ENCODE measurements around the gene DCC.

DCC gene

GRCh38 chr18:52376104-52376503, 36.1 kb downstream of the DCC start:
- no peaks in the 10 kb centered on the region for H3K9me3 Mint-ChIP-seq
- no peaks in the 10 kb centered on the region for H3K4me1 Mint-ChIP-seq
- H3K4me3 Mint-ChIP-seq, result no peak overlapping the region
- peaks cover 5% of the 10 kb centered on the region for H3K27me3 Mint-ChIP-seq (ENCODE audit: low read depth)
- H3K36me3 Mint-ChIP-seq (ENCODE audit: low read depth), result no peaks in the 10 kb centered on the region
- TF ChIP-seq CTCF (IDR thresholded peaks at IDR 0.05; ENCODE audit: unreplicated experiment in 3 of 3), result no peak
- H3K27ac Mint-ChIP-seq, result no peak overlapping the region

- Mint-ChIP-seq H3K36me3 (ENCODE audit: low read depth) (no peaks in the 10 kb centered on the region), H3K9me3 (no peaks in the 10 kb centered on the region), H3K27me3 (ENCODE audit: low read depth) (peaks cover 5% of the 10 kb centered on the region), H3K27ac (no peak overlapping the region), H3K4me3 (no peak overlapping the region), H3K4me1 (no peaks in the 10 kb centered on the region)
- TF ChIP-seq CTCF (IDR thresholded peaks at IDR 0.05; ENCODE audit: unreplicated experiment in 3 of 3), result no peak
Measured at GRCh38 chr18:52377094-52377493, 37.1 kb downstream of the DCC start.

GRCh38 chr18:52386306-52386705, 46.3 kb downstream of the DCC start:
- Mint-ChIP-seq H3K4me1 (no peaks in the 10 kb centered on the region), H3K27ac (no peak overlapping the region), H3K4me3 (no peak overlapping the region), H3K36me3 (ENCODE audit: low read depth) (no peaks in the 10 kb centered on the region), H3K27me3 (ENCODE audit: low read depth) (peaks cover 3% of the 10 kb centered on the region), H3K9me3 (no peaks in the 10 kb centered on the region)
- no peak for TF ChIP-seq CTCF (IDR thresholded peaks at IDR 0.05; ENCODE audit: unreplicated experiment in 3 of 3)

- Mint-ChIP-seq H3K36me3 (ENCODE audit: low read depth) (no peaks in the 10 kb centered on the region), H3K4me1 (no peaks in the 10 kb centered on the region), H3K9me3 (no peaks in the 10 kb centered on the region), H3K27me3 (ENCODE audit: low read depth) (peaks cover 3% of the 10 kb centered on the region), H3K27ac (no peak overlapping the region), H3K4me3 (no peak overlapping the region)
- no peak for TF ChIP-seq CTCF (IDR thresholded peaks at IDR 0.05; ENCODE audit: unreplicated experiment in 3 of 3)
Measured at GRCh38 chr18:52387175-52387574, 47.2 kb downstream of the DCC start.

GRCh38 chr18:52391810-52392559, 52.0 kb downstream of the DCC start:
- no peaks in the 10 kb centered on the region for H3K36me3 Mint-ChIP-seq (ENCODE audit: low read depth)
- peaks cover 3% of the 10 kb centered on the region for H3K27me3 Mint-ChIP-seq (ENCODE audit: low read depth)
- no peaks in the 10 kb centered on the region for H3K9me3 Mint-ChIP-seq
- H3K4me3 Mint-ChIP-seq, result no peak overlapping the region
- H3K27ac Mint-ChIP-seq, result no peak overlapping the region
- TF ChIP-seq CTCF (IDR thresholded peaks at IDR 0.05; ENCODE audit: unreplicated experiment in 3 of 3), result no peak
- peaks cover 6% of the 10 kb centered on the region for H3K4me1 Mint-ChIP-seq

GRCh38 chr18:52394602-52395001, 54.6 kb downstream of the DCC start:
- no peaks in the 10 kb centered on the region for H3K27me3 Mint-ChIP-seq (ENCODE audit: low read depth)
- no peaks in the 10 kb centered on the region for H3K36me3 Mint-ChIP-seq (ENCODE audit: low read depth)
- no peak overlapping the region for H3K4me3 Mint-ChIP-seq
- TF ChIP-seq CTCF (IDR thresholded peaks at IDR 0.05; ENCODE audit: unreplicated experiment in 3 of 3), result no peak
- H3K27ac Mint-ChIP-seq, result peak overlapping the region in 1 of 3 experiments; percentile 43
- H3K4me1 Mint-ChIP-seq, result peaks cover 6% of the 10 kb centered on the region
- H3K9me3 Mint-ChIP-seq, result no peaks in the 10 kb centered on the region

Data from nephron (organoid).